Neural cell (in vitro differentiated cells): ENCODE results near the gene CMYA5. TPM values are rescaled to one million over a fixed set of nuclear protein-coding genes. Genes with fewer than 3 reads are reported as not detected.

Source experiments
- H2AFZ ChIP-seq: fragments of 200-600, 300-800 bp; sonication (generic), shearing (Covaris generic); 2 replicates; pipeline ENCODE4 v1.6.0; 2014; ENCODE audit warnings: low read depth, mild to moderate bottlenecking, antibody characterized with exemption, low read length, moderate library complexity
- H3F3A ChIP-seq: fragments of 200-600 bp; shearing (Covaris generic); 2 replicates; pipeline ENCODE4 v1.6.1; 2016; ENCODE audit warnings: mild to moderate bottlenecking, moderate library complexity, mixed read lengths, antibody characterized with exemption, low read length; ENCODE audit not compliant: insufficient read depth, poor library complexity, severe bottlenecking
- H3K27ac ChIP-seq: fragments of 200-600, 300-800 bp; sonication (generic), shearing (Covaris generic); 2 replicates; pipeline ENCODE4 v1.5.1; 2014; ENCODE audit warnings: mild to moderate bottlenecking, low read length, moderate library complexity
- H3K27me3 ChIP-seq: fragments of 300-800, 200-600 bp; sonication (generic), shearing (Covaris generic); 2 replicates; pipeline ENCODE4 v1.6.0; 2014; ENCODE audit warnings: mild to moderate bottlenecking, low read depth, low read length, moderate library complexity; ENCODE audit not compliant: insufficient read depth
- H3K36me3 ChIP-seq: fragments of 300-800, 200-600 bp; sonication (generic), shearing (Covaris generic); 2 replicates; pipeline ENCODE4 v1.5.1; 2014; ENCODE audit warnings: mild to moderate bottlenecking, antibody characterized with exemption, low read length, moderate library complexity; ENCODE audit not compliant: insufficient read depth
- H3K4me2 ChIP-seq: fragments of 300-800, 200-600 bp; sonication (generic), shearing (Covaris generic); 2 replicates; pipeline ENCODE4 v1.6.0; 2014; ENCODE audit warnings: mild to moderate bottlenecking, low read length
- H3K4me3 ChIP-seq: fragments of 300-800, 200-600 bp; sonication (generic), shearing (Covaris generic); 2 replicates; pipeline ENCODE4 v1.5.1; 2014; ENCODE audit warnings: mild to moderate bottlenecking, low read length, moderate library complexity
- H3K79me2 ChIP-seq: fragments of 200-600 bp; shearing (Covaris generic); replicated peaks from 2 replicates; pipeline ENCODE4 v1.6.0; 2014; ENCODE audit warnings: mild to moderate bottlenecking, low read length, moderate library complexity; ENCODE audit not compliant: insufficient read depth
- H3K9ac ChIP-seq: fragments of 300-800, 200-600 bp; sonication (generic), shearing (Covaris generic); 2 replicates; pipeline ENCODE4 v1.6.1; 2016; ENCODE audit warnings: mild to moderate bottlenecking, low read length, mixed read lengths
- H3K9me2 ChIP-seq: fragments of 200-600 bp; shearing (Covaris generic); 2 replicates; pipeline ENCODE4 v1.6.1; 2016; ENCODE audit warnings: mild to moderate bottlenecking, low read length, mixed read lengths; ENCODE audit not compliant: insufficient read depth
- H3K9me3 ChIP-seq: fragments of 200-600, 300-800 bp; sonication (generic), shearing (Covaris generic); 2 replicates; pipeline ENCODE4 v1.6.1; 2016; ENCODE audit warnings: mild to moderate bottlenecking, mixed run types, low read length, moderate library complexity, mixed read lengths
- H4K20me1 ChIP-seq: fragments of 200-600 bp; shearing (Covaris generic); 2 replicates; pipeline ENCODE4 v1.6.1; 2016; ENCODE audit warnings: mild to moderate bottlenecking, mixed run types; ENCODE audit not compliant: insufficient read depth
- EP300 ChIP-seq: fragments of 450-650 bp; conservative IDR thresholded peaks from 2 replicates; pipeline ENCODE4 v1.6.1; 2014; ENCODE audit warnings: antibody characterized with exemption, mild to moderate bottlenecking, moderate library complexity; ENCODE audit not compliant: poor library complexity, severe bottlenecking
- EZH2 ChIP-seq: fragments of 200-600, 300-800 bp; shearing (Covaris generic), sonication (generic); IDR thresholded peaks from 2 replicates; pipeline ENCODE4 v1.6.1; 2014; ENCODE audit warnings: antibody characterized with exemption, low read length, borderline replicate concordance, mild to moderate bottlenecking; ENCODE audit not compliant: insufficient read depth, poor library complexity, severe bottlenecking
- MXI1 ChIP-seq: fragments of 450-650 bp; conservative IDR thresholded peaks from 2 replicates; pipeline ENCODE4 v1.6.1; 2014; ENCODE audit warnings: antibody characterized with exemption, mild to moderate bottlenecking; ENCODE audit not compliant: poor library complexity, severe bottlenecking
- POLR2AphosphoS5 ChIP-seq: IDR thresholded peaks from 2 replicates; pipeline ENCODE4 v1.6.1; 2012
- RAD21 ChIP-seq: fragments of 450-650 bp; conservative IDR thresholded peaks from 2 replicates; pipeline ENCODE4 v1.6.1; 2014; ENCODE audit warnings: antibody characterized with exemption, mild to moderate bottlenecking, moderate library complexity
- SMC3 ChIP-seq: fragments of 450-650 bp; conservative IDR thresholded peaks from 2 replicates; pipeline ENCODE4 v1.6.1; 2014; ENCODE audit warnings: antibody characterized with exemption, mild to moderate bottlenecking, moderate library complexity; ENCODE audit not compliant: poor library complexity
- TAF1 ChIP-seq: IDR thresholded peaks from 2 replicates; pipeline ENCODE4 v1.6.1; 2012; ENCODE audit warnings: low read depth
- polyA plus RNA-seq: library from polyadenylated mRNA; depleted of rRNA; stranded (reverse); fragments of >200 nt; gene quantifications from 2 replicates; pipeline ENCODE4 v1.2.3, GENCODE V29; 2014
- TF ChIP-seq, protein P1 (sequence below): fragments of 450-650 bp; IDR thresholded peaks from 2 replicates; pipeline ENCODE4 v1.5.1; 2014; ENCODE audit warnings: antibody characterized with exemption, mild to moderate bottlenecking, moderate library complexity; ENCODE audit not compliant: poor library complexity, severe bottlenecking
- TF ChIP-seq, protein P2 (sequence below): IDR thresholded peaks from 2 replicates; pipeline ENCODE4 v1.6.1; 2012; ENCODE audit warnings: borderline replicate concordance

The CMYA5 gene
- polyA plus RNA-seq, 1 donor from 2014 or later = 0.30 TPM

DNA sequence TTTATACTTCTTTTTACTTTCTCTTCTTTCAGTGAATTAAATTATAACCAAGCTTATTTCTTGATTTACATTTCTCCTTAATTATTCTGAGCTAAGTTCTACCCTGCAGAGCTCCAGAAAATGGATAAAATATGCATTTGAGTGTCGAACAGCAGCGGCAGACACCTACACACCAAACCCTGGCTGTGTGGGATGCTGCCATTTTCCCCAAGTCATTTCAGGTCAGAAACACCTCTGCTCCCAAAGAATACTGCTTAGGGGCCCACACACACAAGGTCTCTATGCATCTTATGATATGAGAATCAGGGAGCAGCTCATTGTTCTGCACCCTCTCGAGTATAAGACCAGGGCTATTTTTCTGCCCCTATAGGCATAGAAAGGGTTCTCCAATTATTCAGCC lies 122.3 kb downstream of the CMYA5 start:
- Histone ChIP-seq H3K4me3 (no peak overlapping the region), H3K9me2 (no peaks in the 10 kb centered on the region), H3K27ac (no peak overlapping the region), H3K9ac (no peak overlapping the region), H3F3A (no peaks in the 10 kb centered on the region), H3K4me2 (no peak overlapping the region), H3K79me2 (no peaks in the 10 kb centered on the region), H3K9me3 (no peaks in the 10 kb centered on the region), H2AFZ (no peak overlapping the region), H4K20me1 (no peaks in the 10 kb centered on the region), H3K27me3 (no peaks in the 10 kb centered on the region), H3K36me3 (no peaks in the 10 kb centered on the region)
- TF ChIP-seq POLR2AphosphoS5 = no peak

DNA sequence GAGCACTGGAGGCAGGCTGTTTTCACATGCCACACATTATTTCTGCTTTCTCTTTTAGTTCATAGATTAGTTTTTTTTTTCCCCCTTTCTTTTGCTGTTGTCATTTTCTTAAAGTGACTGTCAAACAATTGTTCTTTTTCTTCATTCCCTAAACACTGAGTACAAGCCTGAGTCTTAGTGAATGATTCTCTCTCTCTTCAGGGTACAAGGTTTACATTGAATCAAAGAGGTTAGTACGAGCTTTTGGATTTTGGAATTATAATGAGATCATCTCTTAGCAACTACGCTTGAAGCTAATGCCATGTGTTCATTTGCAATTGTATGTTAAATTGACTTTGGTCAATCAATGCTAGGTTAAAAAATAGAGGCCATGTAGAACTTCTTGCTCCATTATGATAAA lies 125.1 kb downstream of the CMYA5 start:
- Histone ChIP-seq H3K9me2 (no peaks in the 10 kb centered on the region), H3K9ac (no peak overlapping the region), H4K20me1 (no peaks in the 10 kb centered on the region), H3F3A (no peaks in the 10 kb centered on the region), H3K79me2 (no peaks in the 10 kb centered on the region), H3K36me3 (no peaks in the 10 kb centered on the region), H3K4me3 (no peak overlapping the region), H3K4me2 (no peak overlapping the region), H3K27me3 (no peaks in the 10 kb centered on the region), H2AFZ (no peak overlapping the region), H3K9me3 (no peaks in the 10 kb centered on the region), H3K27ac (no peak overlapping the region)
- TF ChIP-seq EP300 (no peak), RAD21 (no peak), MXI1 (no peak), POLR2AphosphoS5 (no peak), SMC3 (no peak), EZH2 (no peak), TAF1 (no peak)
- TF ChIP-seq, protein P1, sequence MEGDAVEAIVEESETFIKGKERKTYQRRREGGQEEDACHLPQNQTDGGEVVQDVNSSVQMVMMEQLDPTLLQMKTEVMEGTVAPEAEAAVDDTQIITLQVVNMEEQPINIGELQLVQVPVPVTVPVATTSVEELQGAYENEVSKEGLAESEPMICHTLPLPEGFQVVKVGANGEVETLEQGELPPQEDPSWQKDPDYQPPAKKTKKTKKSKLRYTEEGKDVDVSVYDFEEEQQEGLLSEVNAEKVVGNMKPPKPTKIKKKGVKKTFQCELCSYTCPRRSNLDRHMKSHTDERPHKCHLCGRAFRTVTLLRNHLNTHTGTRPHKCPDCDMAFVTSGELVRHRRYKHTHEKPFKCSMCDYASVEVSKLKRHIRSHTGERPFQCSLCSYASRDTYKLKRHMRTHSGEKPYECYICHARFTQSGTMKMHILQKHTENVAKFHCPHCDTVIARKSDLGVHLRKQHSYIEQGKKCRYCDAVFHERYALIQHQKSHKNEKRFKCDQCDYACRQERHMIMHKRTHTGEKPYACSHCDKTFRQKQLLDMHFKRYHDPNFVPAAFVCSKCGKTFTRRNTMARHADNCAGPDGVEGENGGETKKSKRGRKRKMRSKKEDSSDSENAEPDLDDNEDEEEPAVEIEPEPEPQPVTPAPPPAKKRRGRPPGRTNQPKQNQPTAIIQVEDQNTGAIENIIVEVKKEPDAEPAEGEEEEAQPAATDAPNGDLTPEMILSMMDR = no peak
- TF ChIP-seq, protein P2, sequence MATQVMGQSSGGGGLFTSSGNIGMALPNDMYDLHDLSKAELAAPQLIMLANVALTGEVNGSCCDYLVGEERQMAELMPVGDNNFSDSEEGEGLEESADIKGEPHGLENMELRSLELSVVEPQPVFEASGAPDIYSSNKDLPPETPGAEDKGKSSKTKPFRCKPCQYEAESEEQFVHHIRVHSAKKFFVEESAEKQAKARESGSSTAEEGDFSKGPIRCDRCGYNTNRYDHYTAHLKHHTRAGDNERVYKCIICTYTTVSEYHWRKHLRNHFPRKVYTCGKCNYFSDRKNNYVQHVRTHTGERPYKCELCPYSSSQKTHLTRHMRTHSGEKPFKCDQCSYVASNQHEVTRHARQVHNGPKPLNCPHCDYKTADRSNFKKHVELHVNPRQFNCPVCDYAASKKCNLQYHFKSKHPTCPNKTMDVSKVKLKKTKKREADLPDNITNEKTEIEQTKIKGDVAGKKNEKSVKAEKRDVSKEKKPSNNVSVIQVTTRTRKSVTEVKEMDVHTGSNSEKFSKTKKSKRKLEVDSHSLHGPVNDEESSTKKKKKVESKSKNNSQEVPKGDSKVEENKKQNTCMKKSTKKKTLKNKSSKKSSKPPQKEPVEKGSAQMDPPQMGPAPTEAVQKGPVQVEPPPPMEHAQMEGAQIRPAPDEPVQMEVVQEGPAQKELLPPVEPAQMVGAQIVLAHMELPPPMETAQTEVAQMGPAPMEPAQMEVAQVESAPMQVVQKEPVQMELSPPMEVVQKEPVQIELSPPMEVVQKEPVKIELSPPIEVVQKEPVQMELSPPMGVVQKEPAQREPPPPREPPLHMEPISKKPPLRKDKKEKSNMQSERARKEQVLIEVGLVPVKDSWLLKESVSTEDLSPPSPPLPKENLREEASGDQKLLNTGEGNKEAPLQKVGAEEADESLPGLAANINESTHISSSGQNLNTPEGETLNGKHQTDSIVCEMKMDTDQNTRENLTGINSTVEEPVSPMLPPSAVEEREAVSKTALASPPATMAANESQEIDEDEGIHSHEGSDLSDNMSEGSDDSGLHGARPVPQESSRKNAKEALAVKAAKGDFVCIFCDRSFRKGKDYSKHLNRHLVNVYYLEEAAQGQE = no peak

DNA sequence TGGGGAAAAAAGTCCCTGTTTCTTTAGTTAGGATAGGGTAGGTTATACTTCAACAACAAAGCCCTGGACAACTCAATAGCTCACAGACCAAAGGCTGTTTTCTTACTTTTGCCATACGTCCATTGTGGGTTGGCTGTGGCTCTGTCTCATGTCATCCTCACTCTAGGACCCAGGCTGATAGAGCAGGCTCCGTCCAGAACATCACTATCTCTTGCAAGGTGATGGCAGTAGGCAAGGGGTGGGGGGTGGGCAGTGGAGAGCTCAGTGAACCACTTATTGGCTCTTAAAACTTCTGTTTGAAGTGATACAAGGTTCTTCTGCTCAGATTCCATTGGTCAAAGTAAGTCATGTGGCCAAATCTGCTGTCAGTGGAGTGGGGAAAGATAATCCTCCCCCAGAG lies 126.4 kb downstream of the CMYA5 start:
- H3K9me2 ChIP-seq = no peaks in the 10 kb centered on the region
- H2AFZ ChIP-seq = no peak overlapping the region
- H3K4me2 ChIP-seq = no peak overlapping the region
- no peaks in the 10 kb centered on the region for H3K9me3 ChIP-seq
- H3K79me2 ChIP-seq = no peaks in the 10 kb centered on the region
- no peaks in the 10 kb centered on the region for H4K20me1 ChIP-seq
- H3K36me3 ChIP-seq = no peaks in the 10 kb centered on the region
- no peaks in the 10 kb centered on the region for H3F3A ChIP-seq
- H3K4me3 ChIP-seq = no peak overlapping the region
- H3K9ac ChIP-seq = no peak overlapping the region
- TF ChIP-seq, protein P2 = no peak
- no peak for TF ChIP-seq SMC3
- no peak for TF ChIP-seq POLR2AphosphoS5
- no peak for TF ChIP-seq MXI1
- TF ChIP-seq, protein P1 = no peak
- TF ChIP-seq RAD21 = no peak
- TF ChIP-seq EZH2 = no peak
- no peak for TF ChIP-seq EP300
- no peak for TF ChIP-seq TAF1
- H3K27ac ChIP-seq = no peak overlapping the region
- H3K27me3 ChIP-seq = no peaks in the 10 kb centered on the region
